Breast epithelium (tissue), 3 donors: ENCODE data around the gene RALGDS.
A peak's percentile ranks its signal among the peaks of the same experiment; 100 is the strongest.

ENCODE experiments used
- POLR2AphosphoS5 ChIP-seq, 3 donors: sonication (generic); formaldehyde crosslinking; IDR thresholded peaks; one replicate each; pipeline ENCODE4 v1.6.1; 2017; ENCODE audit warnings: antibody characterized with exemption in 3 of 3
- TF ChIP-seq, protein P1 (sequence below), 3 donors: fragments of 450-650 bp; IDR thresholded peaks; one replicate each; pipeline ENCODE4 v1.5.1; 2016 to 2017; ENCODE audit warnings: antibody characterized with exemption in 3 of 3, mild to moderate bottlenecking in 3 of 3, moderate library complexity in 3 of 3

DNA sequence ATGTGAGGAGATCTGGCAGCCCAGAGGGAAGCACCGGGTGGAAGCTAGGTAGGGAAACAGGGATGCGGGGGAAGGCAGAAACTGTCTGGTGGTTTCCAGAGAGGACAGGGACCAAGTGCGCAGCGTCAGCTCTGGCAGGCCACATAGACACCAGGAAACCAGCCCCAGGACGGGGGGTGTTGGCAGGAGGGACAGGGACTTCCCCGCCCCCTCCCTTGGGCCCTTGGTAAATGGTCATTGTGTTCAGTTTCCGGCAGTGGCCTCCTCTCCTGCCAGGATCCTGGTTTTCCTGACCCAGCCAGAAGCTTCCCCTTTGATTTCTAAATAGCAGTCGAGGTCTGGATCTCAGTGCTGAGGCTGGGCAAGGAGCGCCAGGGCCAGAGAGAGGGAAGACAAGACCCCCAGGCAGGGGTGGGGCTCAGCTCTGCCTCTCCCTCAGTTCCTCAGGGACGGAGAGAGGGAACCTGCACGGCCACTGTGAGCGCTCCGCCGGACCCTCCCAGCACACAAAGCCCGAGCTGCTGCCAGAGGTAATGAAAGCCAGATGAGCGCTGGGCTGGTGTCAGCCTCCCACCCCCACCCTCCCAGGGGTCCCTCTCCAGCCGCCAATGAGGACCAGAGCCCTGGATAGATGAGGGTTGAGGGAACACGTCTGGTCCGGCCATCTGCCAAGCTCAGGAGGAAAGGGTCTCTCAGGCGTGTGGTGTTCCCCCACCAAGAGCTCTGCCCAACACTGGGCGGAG lies 1.8 kb downstream of the RALGDS start:
- TF ChIP-seq, protein P1, sequence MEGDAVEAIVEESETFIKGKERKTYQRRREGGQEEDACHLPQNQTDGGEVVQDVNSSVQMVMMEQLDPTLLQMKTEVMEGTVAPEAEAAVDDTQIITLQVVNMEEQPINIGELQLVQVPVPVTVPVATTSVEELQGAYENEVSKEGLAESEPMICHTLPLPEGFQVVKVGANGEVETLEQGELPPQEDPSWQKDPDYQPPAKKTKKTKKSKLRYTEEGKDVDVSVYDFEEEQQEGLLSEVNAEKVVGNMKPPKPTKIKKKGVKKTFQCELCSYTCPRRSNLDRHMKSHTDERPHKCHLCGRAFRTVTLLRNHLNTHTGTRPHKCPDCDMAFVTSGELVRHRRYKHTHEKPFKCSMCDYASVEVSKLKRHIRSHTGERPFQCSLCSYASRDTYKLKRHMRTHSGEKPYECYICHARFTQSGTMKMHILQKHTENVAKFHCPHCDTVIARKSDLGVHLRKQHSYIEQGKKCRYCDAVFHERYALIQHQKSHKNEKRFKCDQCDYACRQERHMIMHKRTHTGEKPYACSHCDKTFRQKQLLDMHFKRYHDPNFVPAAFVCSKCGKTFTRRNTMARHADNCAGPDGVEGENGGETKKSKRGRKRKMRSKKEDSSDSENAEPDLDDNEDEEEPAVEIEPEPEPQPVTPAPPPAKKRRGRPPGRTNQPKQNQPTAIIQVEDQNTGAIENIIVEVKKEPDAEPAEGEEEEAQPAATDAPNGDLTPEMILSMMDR (IDR thresholded peaks at IDR 0.05) = no peak
- peak in 2 of 3 donors; percentile 37 to 55 for TF ChIP-seq POLR2AphosphoS5 (IDR thresholded peaks at IDR 0.05)
